GM21367 (cell line): ENCODE results near the gene TSPAN14.
A peak's percentile ranks its signal among the peaks of the same experiment; 100 is the strongest.
"Not testable (repeated sequence)": the region's sequence is repeated elsewhere in the genome, so short reads cannot be mapped to it uniquely, and the experiment has no call there.

Experiments
- ATAC-seq: cut with Tn5 transposase; IDR thresholded peaks from one replicate; pipeline ENCODE4 v1.9.1; 2021; ENCODE audit not compliant: unreplicated experiment

TSPAN14 gene

DNA sequence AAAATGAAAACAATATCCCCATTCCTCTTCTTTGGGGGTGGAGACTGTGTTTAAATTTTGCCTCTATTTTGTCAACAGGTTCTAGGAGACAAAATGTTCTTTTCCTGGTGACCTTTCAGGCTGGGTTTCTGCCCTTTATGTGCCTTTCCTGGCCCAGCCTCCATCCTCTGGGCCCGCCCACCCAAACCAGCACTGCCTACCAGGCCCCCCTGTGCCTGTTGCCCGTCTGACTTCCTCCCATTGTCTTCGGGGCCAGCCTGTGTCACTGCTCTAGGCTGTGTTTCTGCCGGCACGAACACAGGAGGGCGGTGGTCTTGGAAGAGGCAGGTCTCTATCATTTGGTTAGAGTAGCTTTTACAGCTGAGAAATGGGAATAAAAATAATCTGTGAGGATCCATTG lies 13.9 kb downstream of the TSPAN14 start:
- ATAC-seq, result no peak

DNA sequence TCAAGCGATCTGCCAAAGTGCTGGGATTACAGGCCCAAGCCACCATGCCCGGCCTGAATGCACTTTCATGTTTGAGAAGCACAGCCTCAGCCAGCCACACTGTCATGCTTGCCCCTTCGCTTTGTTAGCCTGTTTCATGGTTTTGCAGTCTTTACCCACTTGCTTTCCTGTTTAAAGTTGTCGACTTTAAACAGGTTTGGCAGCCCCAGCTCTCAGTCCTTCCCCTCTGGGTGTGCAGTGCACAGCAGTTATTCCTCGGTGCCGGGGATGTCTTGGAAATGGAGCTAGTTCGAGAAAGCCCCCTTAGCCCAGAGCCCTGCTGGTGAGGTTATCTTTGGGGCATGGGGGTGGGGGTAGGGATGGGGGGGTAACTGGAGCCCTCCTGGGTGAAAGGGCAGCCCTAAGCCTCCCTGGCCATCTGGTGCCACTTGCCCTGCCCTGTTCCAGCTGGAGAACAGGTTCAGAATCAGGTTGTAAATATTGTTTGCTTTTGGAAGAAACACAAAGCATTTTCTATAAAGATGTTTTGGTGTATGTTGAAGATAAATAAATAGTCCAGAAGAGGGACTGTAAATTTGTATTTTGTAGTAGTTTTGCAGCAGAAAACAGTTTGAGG lies 14.8 kb downstream of the TSPAN14 start:
- no peak for ATAC-seq

DNA sequence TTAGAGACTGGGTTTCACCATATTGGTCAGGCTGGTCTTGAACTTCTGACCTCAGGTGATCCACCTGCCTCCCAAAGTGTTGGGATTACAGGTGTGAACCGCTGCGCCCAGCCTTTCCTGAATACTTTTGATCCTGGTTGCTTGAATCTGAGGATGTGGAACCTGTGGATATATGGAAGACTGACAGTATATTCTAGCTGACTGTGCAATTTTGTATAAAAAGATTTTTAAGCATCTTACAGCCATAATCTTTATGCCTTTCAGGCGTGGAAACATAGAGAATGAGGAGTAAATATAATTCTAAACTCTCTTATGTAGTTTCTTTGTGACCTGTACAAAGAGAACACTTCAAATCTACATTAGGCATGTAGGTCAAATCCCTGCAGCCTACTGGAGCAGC lies 16.2 kb downstream of the TSPAN14 start:
- no peak for ATAC-seq

DNA sequence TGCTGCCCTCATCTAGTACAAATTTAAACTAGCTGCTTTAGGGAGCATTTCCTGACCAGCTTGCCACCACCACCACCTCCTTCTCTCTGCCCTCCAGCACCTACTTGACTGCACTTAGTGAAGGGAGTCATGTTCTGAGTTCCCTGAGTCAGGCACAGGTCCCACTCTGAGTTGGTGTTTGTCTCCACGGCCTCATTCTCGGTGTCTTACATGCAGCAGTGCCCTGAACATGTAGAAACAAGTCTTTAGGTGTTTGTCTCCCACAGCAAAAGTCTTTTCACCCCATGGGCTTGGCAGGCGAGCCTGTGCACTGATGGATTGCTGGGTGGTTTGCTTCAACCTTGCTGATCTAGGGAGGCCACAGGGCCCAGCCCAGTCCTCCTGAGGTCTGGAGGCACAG lies 16.9 kb downstream of the TSPAN14 start:
- no peak for ATAC-seq

DNA sequence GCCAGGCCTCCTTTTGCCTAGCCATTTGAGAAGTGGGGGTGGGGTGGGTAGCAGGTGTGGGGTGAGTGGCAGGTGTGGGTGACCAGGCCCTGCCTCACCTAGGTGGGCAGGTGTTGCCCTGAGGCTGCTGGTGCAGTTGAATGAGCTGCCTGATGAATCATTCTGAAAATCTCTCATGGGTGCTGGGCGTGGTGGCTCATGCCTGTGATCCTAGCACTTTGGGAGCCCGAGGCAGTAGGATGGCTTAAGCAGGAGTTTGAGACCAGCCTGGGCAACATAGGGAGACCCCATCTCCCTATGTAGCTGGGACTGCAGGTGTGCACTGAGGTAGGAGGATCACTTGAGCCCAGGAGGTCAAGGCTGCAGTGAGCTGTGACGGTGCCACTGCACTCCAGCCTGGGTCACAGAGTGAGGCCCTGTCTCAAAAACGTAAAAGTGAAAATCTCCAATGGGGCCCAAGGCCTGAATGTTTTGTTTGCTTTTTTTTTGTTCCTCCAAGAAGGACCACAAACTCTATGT lies 17.7 kb downstream of the TSPAN14 start:
- ATAC-seq, result peak; percentile 44

DNA sequence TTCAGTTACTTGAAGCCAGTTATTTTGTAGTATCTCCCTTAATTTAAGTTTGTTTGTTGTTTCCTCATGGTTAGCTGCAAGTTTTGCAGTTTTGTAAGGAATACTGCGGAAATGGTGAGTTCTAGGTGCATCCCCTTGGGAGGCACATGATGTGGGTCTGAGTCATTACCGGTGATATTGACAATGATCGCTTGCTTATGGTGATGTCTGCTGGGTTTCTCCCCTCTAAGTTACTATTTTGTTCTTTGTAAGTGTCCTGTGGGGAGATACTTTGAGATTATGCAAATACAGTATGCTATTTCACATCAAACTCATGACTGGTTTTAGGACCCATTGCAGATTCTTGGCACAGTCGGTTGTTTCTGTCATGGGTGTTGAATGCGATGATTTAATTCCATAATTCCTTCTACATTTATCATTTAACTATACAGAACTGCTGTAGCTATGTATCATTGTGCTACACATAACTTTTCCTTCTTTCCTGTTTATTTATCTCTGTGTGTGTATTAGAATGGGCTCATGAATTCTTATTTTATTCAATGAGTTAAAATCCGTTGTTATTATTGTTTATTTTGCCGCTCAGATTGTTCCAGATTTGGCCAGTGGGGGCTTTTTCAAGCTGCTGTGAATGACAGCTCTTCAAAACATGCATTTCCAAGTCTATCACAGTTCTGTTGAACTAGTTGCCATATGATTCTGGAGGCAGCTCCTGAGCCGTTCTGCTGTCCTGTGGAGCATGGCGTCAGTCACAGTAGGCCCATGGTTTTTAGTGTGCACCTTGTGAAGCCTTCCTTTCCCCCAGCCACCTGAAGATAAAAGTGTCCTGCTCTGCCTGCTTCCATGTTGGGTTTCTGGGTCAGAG lies 18.4 kb downstream of the TSPAN14 start:
- peak; percentile 88 for ATAC-seq

DNA sequence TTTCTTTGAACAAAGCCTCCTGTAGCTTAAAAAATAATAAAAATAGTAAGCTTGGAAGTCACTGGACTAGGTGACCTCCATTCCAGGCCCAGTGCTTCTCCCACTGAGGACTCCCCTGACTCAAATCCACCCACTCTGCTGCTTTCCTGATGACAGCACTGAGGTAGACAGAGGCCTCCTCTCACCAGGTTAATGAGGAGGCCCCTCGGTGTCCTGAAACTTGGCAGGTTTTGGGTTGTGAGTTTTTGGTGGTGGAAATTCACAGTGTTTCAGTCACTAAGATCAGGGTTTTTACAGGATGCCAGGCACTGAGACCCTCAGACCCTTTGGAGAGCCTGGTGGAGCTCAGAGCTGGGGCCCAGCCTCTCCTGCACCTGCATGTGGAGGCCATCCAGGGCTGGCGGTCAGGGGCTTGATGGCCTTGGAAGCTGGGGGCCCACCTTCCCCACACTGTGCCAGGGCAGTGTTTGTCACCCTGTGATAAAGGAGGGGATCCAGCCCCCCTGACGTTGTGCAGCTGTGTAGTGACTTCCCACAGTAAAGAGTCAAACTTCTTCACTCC lies 19.1 kb downstream of the TSPAN14 start:
- ATAC-seq, result no peak

DNA sequence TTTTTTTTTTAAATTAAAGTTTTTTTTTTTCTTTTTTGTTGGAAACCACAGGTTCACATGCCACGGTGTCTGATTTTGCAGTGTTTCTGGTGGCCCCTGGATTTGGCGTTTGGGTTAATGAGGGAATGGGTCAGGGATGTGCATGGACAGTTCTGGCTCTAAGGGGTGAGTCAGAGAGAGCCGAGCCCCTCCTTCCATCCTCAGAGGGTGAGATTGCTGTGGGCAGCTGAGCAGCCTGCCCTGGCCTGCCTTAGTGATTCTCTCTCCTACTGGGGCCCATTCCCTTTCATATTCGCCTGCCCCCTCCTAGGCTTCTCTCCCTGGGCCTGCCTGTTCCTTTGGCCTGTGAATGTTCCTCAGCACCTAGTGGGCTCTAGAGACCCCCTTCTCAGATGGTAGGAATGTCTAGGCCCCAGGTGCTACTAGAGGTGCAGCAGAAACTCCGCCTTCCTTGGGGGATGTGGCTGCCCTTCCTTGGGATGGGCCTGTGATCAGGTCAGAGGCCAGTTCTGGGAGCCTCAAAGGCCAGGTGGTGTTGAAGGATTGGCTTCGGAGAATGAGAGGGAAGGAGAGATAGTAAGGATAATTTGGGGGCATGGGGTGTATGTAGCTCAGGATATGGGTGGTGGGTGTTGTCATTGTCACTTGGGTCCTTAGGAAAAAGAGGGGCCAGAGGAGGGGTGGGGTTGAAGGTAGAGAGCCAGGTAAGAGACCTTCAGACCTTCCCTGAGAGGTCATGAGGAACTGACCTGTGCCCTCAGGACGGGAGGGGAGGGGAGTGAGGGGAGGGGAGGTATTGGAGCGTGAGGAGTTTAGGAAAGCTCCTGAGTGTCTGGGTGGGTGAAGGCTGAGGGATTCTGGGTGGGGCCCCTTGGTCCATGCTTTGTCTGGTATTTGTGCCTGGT lies 19.8 kb downstream of the TSPAN14 start:
- ATAC-seq, result no peak

DNA sequence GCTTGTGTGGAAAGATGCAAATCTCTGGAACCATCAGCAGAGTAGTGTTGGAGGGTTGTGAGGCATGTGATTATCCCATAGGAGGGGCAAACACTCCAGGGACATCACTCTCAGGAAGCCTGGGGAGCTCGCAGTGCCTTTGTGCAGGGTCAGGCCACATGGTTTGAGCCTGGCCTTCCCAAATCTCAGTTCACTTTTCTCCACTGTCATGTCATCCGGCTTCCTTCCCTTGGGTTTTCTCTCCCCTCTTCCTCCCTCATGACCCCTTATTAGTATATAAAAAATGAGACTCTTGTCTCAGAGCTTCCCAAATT lies 20.4 kb downstream of the TSPAN14 start:
- no peak for ATAC-seq

DNA sequence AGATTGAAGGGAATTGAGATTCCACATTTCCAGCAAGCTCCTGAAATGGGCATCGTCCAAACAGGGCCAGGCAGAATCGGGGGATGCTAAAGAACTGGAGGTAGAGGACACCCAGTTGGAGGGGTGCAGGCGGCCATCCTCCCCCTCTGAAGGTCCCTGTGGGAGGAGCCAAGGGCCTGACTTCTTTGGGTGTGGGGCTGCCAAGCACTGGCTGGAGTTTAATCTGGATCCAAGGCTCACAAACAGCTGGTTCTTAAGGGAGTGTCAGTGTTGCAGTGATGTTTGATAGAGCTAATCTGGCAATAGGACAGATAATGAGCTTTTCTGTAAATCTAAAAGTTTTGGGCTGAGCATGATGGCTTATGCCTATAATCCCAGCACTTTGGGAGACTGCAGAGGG lies 20.8 kb downstream of the TSPAN14 start:
- ATAC-seq, result no peak

DNA sequence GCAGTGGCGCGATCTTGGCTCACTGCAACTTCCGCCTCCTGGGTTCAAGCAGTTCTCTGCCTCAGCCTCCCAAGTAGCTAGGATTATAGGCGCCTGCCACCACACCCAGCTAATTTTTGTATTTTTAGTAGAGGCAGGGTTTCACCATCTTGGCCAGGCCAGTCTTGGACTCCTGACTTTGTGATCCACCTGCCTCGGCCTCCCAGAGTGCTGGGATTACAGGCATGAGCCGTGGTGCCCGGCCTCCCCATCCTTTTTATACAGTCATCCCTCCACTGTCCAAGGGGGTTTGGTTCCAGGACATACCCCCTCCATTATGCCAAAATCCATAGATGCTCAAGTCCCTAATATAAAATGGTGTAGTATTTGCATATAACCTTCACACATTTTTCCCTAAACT lies 21.5 kb downstream of the TSPAN14 start:
- ATAC-seq, result not testable (repeated sequence)

DNA sequence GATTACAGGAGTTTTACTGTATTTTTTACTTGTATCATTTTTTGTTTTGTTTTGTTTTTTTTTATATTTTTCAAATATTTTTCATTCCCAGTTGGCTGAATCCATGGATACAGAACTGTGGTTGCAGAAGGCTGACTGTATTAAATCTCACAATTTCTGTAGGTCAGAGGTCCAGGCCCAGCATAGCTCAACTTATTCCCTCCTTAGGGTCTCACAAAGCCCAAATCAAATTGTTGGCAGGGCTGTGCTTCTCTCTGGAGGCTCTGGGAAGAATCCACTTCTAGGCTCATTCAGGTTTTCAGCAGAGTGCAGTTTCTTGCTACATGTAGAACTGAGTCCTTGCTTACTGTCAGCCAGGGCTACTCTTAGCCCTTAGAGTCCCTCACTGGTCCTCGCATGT lies 22.6 kb downstream of the TSPAN14 start:
- ATAC-seq, result no peak

DNA sequence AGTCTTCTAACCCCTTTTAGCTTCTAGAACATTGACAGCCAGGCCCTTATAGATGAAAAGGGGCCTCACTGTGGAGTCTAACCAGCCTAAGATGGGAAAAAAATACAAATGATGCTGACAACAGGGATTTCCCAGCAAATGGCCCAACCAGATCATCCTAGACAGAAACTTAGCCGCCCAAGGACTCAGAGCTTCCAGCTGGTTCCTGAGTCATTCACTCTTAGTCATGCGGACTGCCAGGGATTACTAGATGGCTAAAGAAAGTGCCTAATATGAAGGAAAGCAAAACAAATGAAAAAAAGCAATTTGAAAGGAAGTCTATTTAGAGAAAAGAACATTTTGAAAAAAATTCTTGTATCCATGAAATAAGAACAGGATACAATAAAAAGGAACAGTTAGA lies 23.7 kb downstream of the TSPAN14 start:
- ATAC-seq, result no peak

DNA sequence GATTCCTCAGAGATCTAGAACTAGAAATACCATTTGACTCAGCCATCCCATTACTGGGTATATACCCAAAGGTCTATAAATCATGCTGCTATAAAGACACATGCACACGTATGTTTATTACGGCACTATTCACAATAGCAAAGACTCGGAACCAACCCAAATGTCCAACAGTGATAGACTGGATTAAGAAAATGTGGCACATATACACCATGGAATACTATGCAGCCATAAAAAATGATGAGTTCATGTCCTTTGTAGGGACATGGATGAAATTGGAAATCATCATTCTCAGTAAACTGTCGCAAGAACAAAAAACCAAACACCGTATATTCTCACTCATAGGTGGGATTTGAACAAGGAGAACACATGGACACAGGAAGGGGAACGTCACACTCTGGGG lies 26.3 kb downstream of the TSPAN14 start:
- not testable (repeated sequence) for ATAC-seq

DNA sequence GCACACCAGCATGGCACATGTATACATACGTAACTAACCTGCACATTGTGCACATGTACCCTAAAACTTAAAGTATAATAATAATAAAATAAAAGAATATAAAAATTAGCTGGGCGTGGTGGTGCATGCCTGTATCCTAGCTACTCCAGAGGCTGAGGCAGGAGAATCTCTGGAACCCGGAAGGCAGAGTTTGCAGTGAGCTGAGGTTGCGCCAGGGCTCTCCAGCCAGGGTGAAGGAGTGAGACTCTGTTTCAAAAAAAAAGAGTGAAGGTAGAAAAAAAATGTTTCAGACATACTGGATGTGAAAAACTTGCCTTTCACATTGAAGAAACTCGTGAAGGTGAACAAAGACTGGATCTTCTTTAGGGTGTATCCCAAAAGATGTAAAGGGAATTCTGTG lies 26.7 kb downstream of the TSPAN14 start:
- ATAC-seq, result no peak

DNA sequence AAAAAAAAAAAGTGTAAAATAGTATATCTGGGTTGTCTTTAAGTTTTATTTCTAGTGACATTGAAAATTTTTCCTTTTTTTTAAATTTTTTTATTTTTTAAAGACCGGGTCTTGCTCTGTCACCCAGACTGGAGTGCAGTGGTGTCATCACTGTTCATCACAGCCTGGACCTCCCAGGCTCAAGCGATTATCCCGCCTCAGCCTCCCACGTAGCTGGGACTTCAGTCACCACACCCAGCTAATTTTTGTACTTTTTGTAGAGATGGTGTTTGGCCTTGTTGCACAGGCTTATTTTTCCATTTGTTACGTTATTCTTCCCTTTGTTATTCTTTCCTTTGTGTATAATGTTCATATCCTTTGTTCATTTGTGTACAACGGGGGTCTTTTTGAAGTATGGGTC lies 30.1 kb downstream of the TSPAN14 start:
- ATAC-seq, result no peak

DNA sequence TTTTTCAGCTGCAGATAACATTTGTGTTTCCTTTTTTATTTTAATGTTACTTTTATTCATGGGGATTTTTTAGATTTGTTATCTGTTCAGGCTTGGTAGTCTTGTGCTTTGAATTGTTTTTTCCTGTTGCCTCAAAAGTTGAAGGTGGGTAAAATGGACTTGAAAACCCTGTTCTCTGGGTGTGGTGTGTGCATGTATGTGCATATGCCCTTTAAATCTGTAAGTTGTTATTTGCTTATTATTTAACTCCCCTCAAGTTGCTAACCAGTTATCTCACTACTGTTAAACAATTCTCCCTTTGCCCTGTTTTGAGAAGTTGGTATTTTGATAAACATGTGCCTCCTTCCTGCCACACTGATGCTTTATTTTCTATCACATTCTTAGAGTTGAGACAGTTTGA lies 30.6 kb downstream of the TSPAN14 start:
- ATAC-seq, result no peak

DNA sequence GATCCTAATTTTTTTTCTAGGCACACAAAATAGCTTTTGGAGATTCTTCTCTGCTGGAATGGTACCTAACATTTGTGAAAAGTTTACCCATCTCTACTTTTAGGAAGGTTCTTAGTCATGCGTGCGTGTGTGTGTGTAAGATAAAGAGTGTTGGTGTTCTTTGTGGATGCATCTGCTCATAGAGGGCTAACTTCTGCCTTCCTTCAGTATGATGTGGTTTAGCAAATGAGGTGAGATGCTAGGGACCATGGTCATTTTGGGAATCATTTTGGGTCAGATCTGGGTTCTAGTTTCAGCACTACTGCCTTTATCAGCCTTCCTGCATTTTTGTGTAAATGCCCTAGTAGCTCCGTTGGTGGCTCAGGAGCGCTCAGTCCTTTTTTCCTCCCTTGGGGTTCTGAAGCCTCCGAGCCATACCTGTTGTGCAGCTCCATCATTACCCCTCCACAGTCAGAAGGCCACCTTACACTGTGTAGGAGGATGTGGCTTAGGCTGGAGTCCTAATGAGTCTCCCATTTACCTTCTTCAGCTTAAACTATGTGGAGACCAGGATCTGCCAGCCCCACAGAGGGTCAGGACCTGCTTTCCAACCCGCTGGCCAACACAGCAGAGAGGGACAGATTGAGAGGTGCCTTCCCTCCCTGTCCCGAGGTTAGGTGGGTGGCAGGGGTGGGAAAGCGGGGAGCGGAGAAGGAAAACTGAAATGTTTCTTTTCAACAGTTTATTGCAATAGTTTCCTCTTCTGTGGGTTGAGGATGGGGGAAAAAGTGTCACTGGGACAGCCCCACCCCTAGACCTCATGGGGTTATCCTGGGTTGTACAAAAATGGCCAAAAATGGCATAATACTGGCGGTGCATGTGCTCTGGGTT lies 31.2 kb downstream of the TSPAN14 start:
- ATAC-seq, result no peak

DNA sequence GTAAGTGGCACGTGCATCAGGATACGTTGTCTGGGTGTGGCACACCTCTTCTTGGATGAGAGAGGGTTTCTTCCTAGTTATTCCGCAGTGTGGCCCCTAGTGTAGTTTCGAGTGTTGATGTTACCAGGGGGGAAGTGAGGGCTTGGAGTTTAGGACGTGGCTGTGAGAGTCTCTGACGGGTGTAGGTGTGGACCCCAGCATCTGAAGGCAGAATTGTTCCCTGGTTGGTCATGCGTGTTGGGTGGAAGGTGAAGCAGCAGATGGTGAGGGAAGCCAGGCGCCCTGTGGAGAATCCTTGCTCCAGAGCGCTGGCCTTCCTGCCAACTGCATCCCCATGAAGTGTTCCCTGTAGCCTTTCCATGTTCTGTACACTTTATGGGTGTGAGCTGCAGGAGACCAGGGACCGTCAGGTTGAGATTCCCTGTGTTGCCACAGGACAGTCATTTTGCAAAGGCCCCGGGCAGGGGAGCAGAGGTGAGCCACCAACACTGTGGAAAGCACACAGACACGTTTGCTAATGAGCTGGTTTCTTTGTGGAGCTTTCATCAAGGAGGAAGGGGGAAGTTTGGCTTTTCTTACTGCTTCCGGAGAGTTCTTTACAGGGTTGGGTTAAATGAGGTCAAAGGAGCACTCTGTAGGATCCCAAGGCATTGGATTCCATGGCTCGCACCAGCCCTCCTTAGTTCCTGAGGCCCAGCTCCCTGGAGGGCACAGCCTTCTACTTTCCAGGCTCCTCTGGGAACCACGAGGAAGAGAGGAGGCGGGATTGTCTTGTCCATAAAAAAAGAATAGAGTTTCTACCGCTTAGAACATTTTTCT lies 32.0 kb downstream of the TSPAN14 start:
- ATAC-seq, result no peak
